GM19438 (cell line): ENCODE results near the gene RNF126.
"Not testable (repeated sequence)": the region's sequence is repeated elsewhere in the genome, so short reads cannot be mapped to it uniquely, and the experiment has no call there.

ENCODE experiments used
- ATAC-seq: cut with Tn5 transposase; IDR thresholded peaks from one replicate; pipeline ENCODE4 v1.9.1; 2021; ENCODE audit warnings: low read depth; ENCODE audit not compliant: unreplicated experiment

Gene RNF126

GRCh38 chr19:662962-663681 is at the start of gene RNF126:
Gene RNF126, minus strand, starts transcription at chr19:663214. Its CDS starts 93 bp downstream, at chr19:663121.
- peak; percentile 46 for ATAC-seq

GRCh38 chr19:711254-711653 is 48.2 kb upstream of the RNF126 start:
- ATAC-seq, result no peak

- no peak for ATAC-seq
These were observed 47.8 kb upstream of the RNF126 start for GRCh38 chr19:710767-711166.

GRCh38 chr19:709965-710571 is 47.1 kb upstream of the RNF126 start:
- ATAC-seq, result no peak

GRCh38 chr19:709196-709964 is 46.4 kb upstream of the RNF126 start:
- no peak for ATAC-seq

- ATAC-seq, result no peak
These were observed 45.4 kb upstream of the RNF126 start, which contains the start of gene PALM for GRCh38 chr19:708154-709143. Gene PALM, plus strand, starts transcription at chr19:708935. Its CDS starts 212 bp downstream, at chr19:709147.

- no peak for ATAC-seq
These were observed 41.4 kb upstream of the RNF126 start for GRCh38 chr19:704447-704741.

- ATAC-seq, result no peak
These were observed 40.8 kb upstream of the RNF126 start for GRCh38 chr19:703651-704446.

GRCh38 chr19:703329-703650 is 40.3 kb upstream of the RNF126 start:
- no peak for ATAC-seq

GRCh38 chr19:702847-703246 is 39.8 kb upstream of the RNF126 start:
- ATAC-seq, result not testable (repeated sequence)

GRCh38 chr19:699885-700284 is 36.9 kb upstream of the RNF126 start:
- ATAC-seq, result not testable (repeated sequence)

- not testable (repeated sequence) for ATAC-seq
These were observed 35.5 kb upstream of the RNF126 start for GRCh38 chr19:698529-698928.

- no peak for ATAC-seq
These were observed 32.4 kb upstream of the RNF126 start, which contains the start of gene PRSS57 for GRCh38 chr19:695352-695949. Gene PRSS57, minus strand, starts transcription at chr19:695452. Its CDS starts 22 bp downstream, at chr19:695430.

- no peak for ATAC-seq
These were observed 31.7 kb upstream of the RNF126 start for GRCh38 chr19:694481-695351.

GRCh38 chr19:690203-690602 is 27.2 kb upstream of the RNF126 start:
- no peak for ATAC-seq

- no peak for ATAC-seq
These were observed 26.0 kb upstream of the RNF126 start for GRCh38 chr19:688992-689391.

- no peak for ATAC-seq
These were observed 25.2 kb upstream of the RNF126 start for GRCh38 chr19:688214-688613.

GRCh38 chr19:687569-688166 is 24.7 kb upstream of the RNF126 start:
- ATAC-seq, result no peak
